Lung (tissue), 12 donors: ENCODE results near the gene IGF2BP1. TPM values are rescaled to one million over a fixed set of nuclear protein-coding genes. Genes with fewer than 3 reads are reported as not detected.

Source experiments
- ATAC-seq: fragments of 200-7000 bp; cut with Tn5 transposase; one replicate; pipeline ENCODE4 v1.9.1; 2020; ENCODE audit warnings: moderate number of reproducible peaks; ENCODE audit not compliant: insufficient read depth, low FRiP score
- DNase-seq, 3 donors: peaks; one replicate each; pipeline ENCODE4 v3.0.0-alpha.2; 2013 to 2017
- H3K27ac ChIP-seq, 2 donors: one replicate each; pipeline ENCODE4 v1.5.1; 2013; ENCODE audit warnings: mild to moderate bottlenecking in 2 of 2, moderate library complexity in 2 of 2, control low read depth in 1 of 2, inconsistent platforms in 1 of 2, low read depth in 1 of 2, low read length in 1 of 2
- H3K27me3 ChIP-seq, 3 donors: one replicate each; pipeline ENCODE4 v1.5.1; 2013; ENCODE audit warnings: low read length in 2 of 3; ENCODE audit not compliant: control insufficient read depth in 3 of 3, insufficient read depth in 3 of 3
- H3K36me3 ChIP-seq, 4 donors: one replicate each; pipeline ENCODE4 v1.5.1; 2013; ENCODE audit warnings: low read length in 4 of 4, mild to moderate bottlenecking in 1 of 4, moderate library complexity in 1 of 4; ENCODE audit not compliant: control insufficient read depth in 4 of 4, insufficient read depth in 4 of 4
- H3K4me1 ChIP-seq, 5 donors: one replicate each; pipeline ENCODE4 v1.5.1; 2013; ENCODE audit warnings: low read length in 5 of 5, mild to moderate bottlenecking in 2 of 5, moderate library complexity in 1 of 5; ENCODE audit not compliant: control insufficient read depth in 5 of 5, insufficient read depth in 5 of 5
- H3K4me3 ChIP-seq: one replicate; pipeline ENCODE4 v1.5.1; 2013; ENCODE audit warnings: mild to moderate bottlenecking, control low read depth, moderate library complexity
- H3K9ac ChIP-seq, 2 donors: one replicate each; pipeline ENCODE4 v1.5.1; 2013; ENCODE audit warnings: low read length in 2 of 2, control low read depth in 1 of 2; ENCODE audit not compliant: insufficient read depth in 1 of 2
- H3K9me3 ChIP-seq, 4 donors: one replicate each; pipeline ENCODE4 v1.5.1; 2013; ENCODE audit warnings: low read length in 3 of 4, mild to moderate bottlenecking in 1 of 4, moderate library complexity in 1 of 4; ENCODE audit not compliant: control insufficient read depth in 4 of 4, insufficient read depth in 3 of 4
- WGBS, 2 donors: extraction: QIAGEN DNeasy Blood & Tissue Kit; methylation state at CpG; one replicate each; pipeline ENCODE4 v1.1.7; 2013; 5-methylcytosine and 5-hydroxymethylcytosine counted together
- polyA plus RNA-seq, 2 donors: library from polyadenylated mRNA; stranded (reverse); fragments of 200-250 nt; gene quantifications; one replicate each; pipeline ENCODE4 v1.2.1, GENCODE V29; 2013
- total RNA-seq, 2 donors: library from RNA; depleted of rRNA in 1 of 2; stranded (reverse); fragments of >200 nt in 1 of 2; gene quantifications; one replicate each; pipeline ENCODE4 v1.2.1, GENCODE V29; 2014 to 2021
- TF ChIP-seq, protein P1 (sequence below): IDR thresholded peaks from 2 replicates; pipeline ENCODE4 v1.5.1; 2012; ENCODE audit warnings: mild to moderate bottlenecking; ENCODE audit errors: control extremely low read depth, extremely low read depth
- donor health status: control.
- donor health status: control.
- donor health status: Bipolar disorder and iron deficiency.
- donor health status: healthy.
- donor health status: DM: yes; HTN: yes; CAD: no.

IGF2BP1 gene
- total and polyA plus RNA-seq, 4 donors: 0.06 to 14.9 (median 0.31) TPM

GRCh38 chr17:49063652-49064051 lies 66.5 kb downstream of the IGF2BP1 start:
- WGBS, 2 donors: 26 to 59% methylated on average over 2 of the region's 2 CpGs
- ATAC-seq: no peak
- H3K4me1 ChIP-seq: peaks cover 0 to 6% (median 0%) of the 10 kb centered on the region in 5 donors
- TF ChIP-seq, protein P1, sequence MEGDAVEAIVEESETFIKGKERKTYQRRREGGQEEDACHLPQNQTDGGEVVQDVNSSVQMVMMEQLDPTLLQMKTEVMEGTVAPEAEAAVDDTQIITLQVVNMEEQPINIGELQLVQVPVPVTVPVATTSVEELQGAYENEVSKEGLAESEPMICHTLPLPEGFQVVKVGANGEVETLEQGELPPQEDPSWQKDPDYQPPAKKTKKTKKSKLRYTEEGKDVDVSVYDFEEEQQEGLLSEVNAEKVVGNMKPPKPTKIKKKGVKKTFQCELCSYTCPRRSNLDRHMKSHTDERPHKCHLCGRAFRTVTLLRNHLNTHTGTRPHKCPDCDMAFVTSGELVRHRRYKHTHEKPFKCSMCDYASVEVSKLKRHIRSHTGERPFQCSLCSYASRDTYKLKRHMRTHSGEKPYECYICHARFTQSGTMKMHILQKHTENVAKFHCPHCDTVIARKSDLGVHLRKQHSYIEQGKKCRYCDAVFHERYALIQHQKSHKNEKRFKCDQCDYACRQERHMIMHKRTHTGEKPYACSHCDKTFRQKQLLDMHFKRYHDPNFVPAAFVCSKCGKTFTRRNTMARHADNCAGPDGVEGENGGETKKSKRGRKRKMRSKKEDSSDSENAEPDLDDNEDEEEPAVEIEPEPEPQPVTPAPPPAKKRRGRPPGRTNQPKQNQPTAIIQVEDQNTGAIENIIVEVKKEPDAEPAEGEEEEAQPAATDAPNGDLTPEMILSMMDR: no peak
- DNase-seq: peak in 2 of 3 donors; percentile 18 to 22
- H3K27ac ChIP-seq: no peak overlapping the region
- no peak overlapping the region for H3K4me3 ChIP-seq
- H3K9ac ChIP-seq: no peak overlapping the region
- no peaks in the 10 kb centered on the region for H3K36me3 ChIP-seq
- no peaks in the 10 kb centered on the region for H3K27me3 ChIP-seq
- H3K9me3 ChIP-seq: no peaks in the 10 kb centered on the region

DNA sequence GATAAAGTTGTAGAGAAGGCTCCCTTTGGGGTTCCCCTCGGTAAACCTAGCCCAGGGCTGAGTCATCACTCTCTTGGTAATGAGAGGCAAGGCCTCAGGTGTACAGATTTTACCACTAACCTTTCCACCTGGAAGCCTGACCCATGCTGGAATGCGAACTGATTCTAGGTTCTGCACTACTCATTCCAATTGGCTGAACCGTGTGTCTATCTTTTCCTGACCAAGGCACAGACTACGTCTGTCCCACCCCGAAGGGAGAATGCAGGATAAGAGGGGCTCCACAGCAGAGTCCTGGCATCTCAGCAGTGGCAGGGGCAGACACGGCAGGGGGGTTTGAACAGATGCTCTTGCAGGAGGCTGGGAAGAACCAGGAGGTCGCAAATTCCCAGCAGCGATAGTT lies 70.0 kb downstream of the IGF2BP1 start:
- ATAC-seq: no peak
- WGBS, 2 donors: 77 to 86% methylated on average over 8 of the region's 8 CpGs
- TF ChIP-seq, protein P1: no peak

DNA sequence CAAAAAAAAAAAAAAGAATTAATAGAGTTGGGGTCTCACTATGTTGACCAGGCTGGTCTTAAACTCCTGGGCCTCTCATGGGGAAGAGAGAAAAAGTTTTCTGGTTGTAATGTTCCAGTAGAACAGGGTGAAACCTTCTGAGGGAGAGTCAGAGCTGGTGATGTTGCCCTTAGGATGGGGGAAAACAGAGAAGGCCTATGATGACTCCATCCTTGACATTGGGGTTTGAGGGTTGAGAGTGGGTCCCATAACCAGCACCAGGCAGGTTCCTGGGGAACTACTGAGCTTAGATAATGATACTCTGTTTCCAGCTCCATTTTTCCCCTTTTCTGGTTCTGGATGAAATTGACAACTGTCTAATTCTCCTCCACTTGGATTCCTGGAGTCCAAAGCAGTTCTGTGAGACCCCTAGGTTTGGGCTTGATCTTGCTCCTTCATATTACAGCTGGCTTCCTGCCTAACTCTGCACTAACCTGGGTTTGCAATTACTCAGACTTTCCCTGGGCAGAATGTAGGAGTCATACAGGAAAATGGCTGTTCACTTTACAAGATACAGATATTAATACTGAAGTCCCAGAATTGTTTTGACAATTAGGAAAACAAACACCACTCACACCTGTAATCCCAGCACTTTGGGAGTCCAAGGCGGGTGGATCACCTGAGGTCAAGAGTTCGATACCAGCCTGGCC lies 72.5 kb downstream of the IGF2BP1 start:
- Histone ChIP-seq H3K36me3 (no peaks in the 10 kb centered on the region), H3K4me1 (no peaks in the 10 kb centered on the region), H3K4me3 (no peak overlapping the region), H3K27me3 (no peaks in the 10 kb centered on the region), H3K27ac (no peak overlapping the region), H3K9me3 (peaks cover 0 to 2% (median 0%) of the 10 kb centered on the region in 4 donors), H3K9ac (no peak overlapping the region)
- DNase-seq (no peak), ATAC-seq (no peak)
- TF ChIP-seq, protein P1: no peak
- 90 to 93% methylated on average over 2 of the region's 2 CpGs for WGBS, 2 donors

More for the DNA sequence above, 70.0 kb downstream of the IGF2BP1 start:
- Histone ChIP-seq H3K4me1 (peaks cover 0 to 6% (median 0%) of the 10 kb centered on the region in 5 donors), H3K36me3 (no peaks in the 10 kb centered on the region), H3K9me3 (no peaks in the 10 kb centered on the region), H3K27ac (no peak overlapping the region), H3K4me3 (no peak overlapping the region), H3K27me3 (no peaks in the 10 kb centered on the region), H3K9ac (no peak overlapping the region)
- DNase-seq: no peak

GRCh38 chr17:49071106-49071505 lies 73.9 kb downstream of the IGF2BP1 start:
- H3K4me1 ChIP-seq: no peaks in the 10 kb centered on the region
- peaks cover 0 to 2% (median 0%) of the 10 kb centered on the region in 4 donors for H3K9me3 ChIP-seq
- H3K9ac ChIP-seq: no peak overlapping the region
- WGBS, 2 donors: 27 to 32% methylated on average over 1 of the region's 1 CpG
- ATAC-seq (no peak), DNase-seq (no peak)
- no peak overlapping the region for H3K27ac ChIP-seq
- H3K36me3 ChIP-seq: no peaks in the 10 kb centered on the region
- no peaks in the 10 kb centered on the region for H3K27me3 ChIP-seq
- no peak overlapping the region for H3K4me3 ChIP-seq
- TF ChIP-seq, protein P1: no peak
